Suppressor macrophage treated with lipopolysaccharide for 4 hours (primary cell): ENCODE measurements around the gene AIM2.
A peak's percentile ranks its signal among the peaks of the same experiment; 100 is the strongest.
"Not testable (repeated sequence)": the region's sequence is repeated elsewhere in the genome, so short reads cannot be mapped to it uniquely, and the experiment has no call there.

Experiments
- DNase-seq: peaks from one replicate; pipeline ENCODE4 v3.0.0-alpha.2; 2020

Gene AIM2

GRCh38 chr1:159077120-159077961, 775 bp upstream of the AIM2 start:
- peak; percentile 97 for DNase-seq

- peak; percentile 80 for DNase-seq
Measured at GRCh38 chr1:159071970-159072582, 4.5 kb downstream of the AIM2 start.

- DNase-seq = peak; percentile 73
Measured at GRCh38 chr1:159068886-159069285, 7.7 kb downstream of the AIM2 start.

GRCh38 chr1:159067699-159068621, 8.6 kb downstream of the AIM2 start:
- peak; percentile 87 for DNase-seq

- no peak for DNase-seq
Measured at GRCh38 chr1:159066108-159066507, 10.5 kb downstream of the AIM2 start.

- DNase-seq = no peak
Measured at GRCh38 chr1:159065106-159065505, 11.5 kb downstream of the AIM2 start.

- DNase-seq = no peak
Measured at GRCh38 chr1:159058751-159059150, 17.8 kb downstream of the AIM2 start.

GRCh38 chr1:159056069-159056698, 20.4 kb downstream of the AIM2 start:
- DNase-seq = no peak

GRCh38 chr1:159055181-159055641, 21.4 kb downstream of the AIM2 start:
- peak; percentile 35 for DNase-seq

- no peak for DNase-seq
Measured at GRCh38 chr1:159054427-159054826, 22.1 kb downstream of the AIM2 start.

- no peak for DNase-seq
Measured at GRCh38 chr1:159051436-159051835, 25.1 kb downstream of the AIM2 start.

- DNase-seq = not testable (repeated sequence)
Measured at GRCh38 chr1:159046486-159046885, 30.1 kb downstream of the AIM2 start.

GRCh38 chr1:159040893-159041724, 35.5 kb downstream of the AIM2 start:
- DNase-seq = no peak

GRCh38 chr1:159040206-159040605, 36.4 kb downstream of the AIM2 start:
- no peak for DNase-seq

- DNase-seq = no peak
Measured at GRCh38 chr1:159030877-159031447, 45.6 kb downstream of the AIM2 start.

- no peak for DNase-seq
Measured at GRCh38 chr1:159030311-159030710, 46.3 kb downstream of the AIM2 start.

- DNase-seq = not testable (repeated sequence)
Measured at GRCh38 chr1:159026841-159027240, 49.7 kb downstream of the AIM2 start.

GRCh38 chr1:159025043-159025442, 51.5 kb downstream of the AIM2 start:
- no peak for DNase-seq

GRCh38 chr1:159023723-159024122, 52.8 kb downstream of the AIM2 start:
- no peak for DNase-seq

- DNase-seq = peak; percentile 97
Measured at GRCh38 chr1:159015440-159015909, 61.1 kb downstream of the AIM2 start.

GRCh38 chr1:159014851-159015250, 61.7 kb downstream of the AIM2 start:
- peak; percentile 30 for DNase-seq
